ENCODE measurements around the gene XRCC1.
"Not testable (repeated sequence)": the region's sequence is repeated elsewhere in the genome, so short reads cannot be mapped to it uniquely, and the experiment has no call there.

XRCC1 gene

GRCh38 chr19:43525836-43526771 is 49.2 kb downstream of the XRCC1 start:
- no peak for DNase-seq (ENCODE audit: insufficient read length, low spot score)

GRCh38 chr19:43524922-43525835 is 50.1 kb downstream of the XRCC1 start:
- TF ChIP-seq POLR2A (IDR thresholded peaks at IDR 0.05; ENCODE audit: low read depth, low read length) (peak; percentile 42; the same call in 1 of the 2 replicates), POLR2AphosphoS5 (IDR thresholded peaks at IDR 0.05; ENCODE audit: low read depth, low read length) (no peak), POU2F2 (IDR thresholded peaks at IDR 0.05; ENCODE audit: low read depth, low read length) (no peak), SPI1 (IDR thresholded peaks at IDR 0.05; ENCODE audit: low read depth, low read length) (peak; percentile 67), PAX5 (IDR thresholded peaks at IDR 0.05; ENCODE audit: insufficient read depth, low read length, severe bottlenecking) (peak; percentile 77)
- DNase-seq (ENCODE audit: insufficient read length, low spot score) (no peak), FAIRE-seq (peak; percentile 79)

More at GRCh38 chr19:43525836-43526771, 49.2 kb downstream of the XRCC1 start:
- FAIRE-seq = peak; percentile 20
- no peak for TF ChIP-seq POLR2AphosphoS5 (IDR thresholded peaks at IDR 0.05; ENCODE audit: low read depth, low read length)
- no peak for TF ChIP-seq POLR2A (IDR thresholded peaks at IDR 0.05; ENCODE audit: low read depth, low read length)
- TF ChIP-seq PAX5 (IDR thresholded peaks at IDR 0.05; ENCODE audit: insufficient read depth, low read length, severe bottlenecking) = no peak
- TF ChIP-seq TAF1 (IDR thresholded peaks at IDR 0.05; ENCODE audit: low read depth, low read length) = no peak
- no peak for TF ChIP-seq POU2F2 (IDR thresholded peaks at IDR 0.05; ENCODE audit: low read depth, low read length)
- no peak for TF ChIP-seq SPI1 (IDR thresholded peaks at IDR 0.05; ENCODE audit: low read depth, low read length)

GRCh38 chr19:43523696-43524095 is 51.6 kb downstream of the XRCC1 start:
- DNase-seq (ENCODE audit: insufficient read length, low spot score); FAIRE-seq: not testable (repeated sequence)

GRCh38 chr19:43522929-43523328 is 52.4 kb downstream of the XRCC1 start:
- no peak for FAIRE-seq
- no peak for TF ChIP-seq POLR2A (IDR thresholded peaks at IDR 0.05; ENCODE audit: low read depth, low read length)
- TF ChIP-seq SPI1 (IDR thresholded peaks at IDR 0.05; ENCODE audit: low read depth, low read length) = no peak
- no peak for TF ChIP-seq PAX5 (IDR thresholded peaks at IDR 0.05; ENCODE audit: insufficient read depth, low read length, severe bottlenecking)
- no peak for TF ChIP-seq TAF1 (IDR thresholded peaks at IDR 0.05; ENCODE audit: low read depth, low read length)
- TF ChIP-seq POLR2AphosphoS5 (IDR thresholded peaks at IDR 0.05; ENCODE audit: low read depth, low read length) = no peak
- no peak for TF ChIP-seq POU2F2 (IDR thresholded peaks at IDR 0.05; ENCODE audit: low read depth, low read length)
- DNase-seq (ENCODE audit: insufficient read length, low spot score) = no peak

- peak; percentile 82 for FAIRE-seq
- no peak for TF ChIP-seq SPI1 (IDR thresholded peaks at IDR 0.05; ENCODE audit: low read depth, low read length)
- no peak for TF ChIP-seq POU2F2 (IDR thresholded peaks at IDR 0.05; ENCODE audit: low read depth, low read length)
- TF ChIP-seq PAX5 (IDR thresholded peaks at IDR 0.05; ENCODE audit: insufficient read depth, low read length, severe bottlenecking) = no peak
- no peak for TF ChIP-seq TAF1 (IDR thresholded peaks at IDR 0.05; ENCODE audit: low read depth, low read length)
- no peak for TF ChIP-seq POLR2AphosphoS5 (IDR thresholded peaks at IDR 0.05; ENCODE audit: low read depth, low read length)
- TF ChIP-seq POLR2A (IDR thresholded peaks at IDR 0.05; ENCODE audit: low read depth, low read length) = no peak
- no peak for DNase-seq (ENCODE audit: insufficient read length, low spot score)
Observed at GRCh38 chr19:43519436-43520088, 55.8 kb downstream of the XRCC1 start.

GRCh38 chr19:43518051-43518450 is 57.3 kb downstream of the XRCC1 start:
- FAIRE-seq (no peak), DNase-seq (ENCODE audit: insufficient read length, low spot score) (no peak)

GRCh38 chr19:43512399-43512798 is 62.9 kb downstream of the XRCC1 start:
- FAIRE-seq; DNase-seq (ENCODE audit: insufficient read length, low spot score): not testable (repeated sequence)

More at GRCh38 chr19:43518051-43518450, 57.3 kb downstream of the XRCC1 start:
- TF ChIP-seq PAX5 (IDR thresholded peaks at IDR 0.05; ENCODE audit: insufficient read depth, low read length, severe bottlenecking) = no peak
- TF ChIP-seq POLR2A (IDR thresholded peaks at IDR 0.05; ENCODE audit: low read depth, low read length) = no peak
- TF ChIP-seq POLR2AphosphoS5 (IDR thresholded peaks at IDR 0.05; ENCODE audit: low read depth, low read length) = no peak
- no peak for TF ChIP-seq TAF1 (IDR thresholded peaks at IDR 0.05; ENCODE audit: low read depth, low read length)

- FAIRE-seq = no peak
- TF ChIP-seq PAX5 (IDR thresholded peaks at IDR 0.05; ENCODE audit: insufficient read depth, low read length, severe bottlenecking) = no peak
- TF ChIP-seq POLR2AphosphoS5 (IDR thresholded peaks at IDR 0.05; ENCODE audit: low read depth, low read length) = no peak
- TF ChIP-seq TAF1 (IDR thresholded peaks at IDR 0.05; ENCODE audit: low read depth, low read length) = no peak
- no peak for TF ChIP-seq POU2F2 (IDR thresholded peaks at IDR 0.05; ENCODE audit: low read depth, low read length)
- TF ChIP-seq SPI1 (IDR thresholded peaks at IDR 0.05; ENCODE audit: low read depth, low read length) = no peak
- no peak for DNase-seq (ENCODE audit: insufficient read length, low spot score)
Observed at GRCh38 chr19:43511324-43511723, 64.0 kb downstream of the XRCC1 start.

GRCh38 chr19:43510713-43511112 is 64.6 kb downstream of the XRCC1 start:
- TF ChIP-seq POLR2A (IDR thresholded peaks at IDR 0.05; ENCODE audit: low read depth, low read length) (no peak), TAF1 (IDR thresholded peaks at IDR 0.05; ENCODE audit: low read depth, low read length) (no peak), POU2F2 (IDR thresholded peaks at IDR 0.05; ENCODE audit: low read depth, low read length) (no peak), PAX5 (IDR thresholded peaks at IDR 0.05; ENCODE audit: insufficient read depth, low read length, severe bottlenecking) (no peak), POLR2AphosphoS5 (IDR thresholded peaks at IDR 0.05; ENCODE audit: low read depth, low read length) (no peak), SPI1 (IDR thresholded peaks at IDR 0.05; ENCODE audit: low read depth, low read length) (no peak)
- no peak for DNase-seq (ENCODE audit: insufficient read length, low spot score)
- no peak for FAIRE-seq
